Rectal smooth muscle tissue (tissue), 1 donor: ENCODE measurements around the gene TMEM134.

Experiments
- H3K27ac ChIP-seq: one replicate; pipeline ENCODE4 v1.7.0; 2013; ENCODE audit warnings: low read depth, low read length, inconsistent platforms
- H3K27me3 ChIP-seq: one replicate; pipeline ENCODE4 v1.7.0; 2013; ENCODE audit warnings: low read length; ENCODE audit not compliant: control insufficient read depth, insufficient read depth
- H3K36me3 ChIP-seq: one replicate; pipeline ENCODE4 v1.7.0; 2013; ENCODE audit warnings: low read length; ENCODE audit not compliant: control insufficient read depth, insufficient read depth
- H3K4me1 ChIP-seq: one replicate; pipeline ENCODE4 v1.7.0; 2013; ENCODE audit warnings: low read length; ENCODE audit not compliant: control insufficient read depth, insufficient read depth
- H3K4me3 ChIP-seq: one replicate; pipeline ENCODE4 v1.7.0; 2013; ENCODE audit warnings: low read length
- H3K9ac ChIP-seq: one replicate; pipeline ENCODE4 v1.7.0; 2013; ENCODE audit warnings: low read length

The TMEM134 gene

DNA sequence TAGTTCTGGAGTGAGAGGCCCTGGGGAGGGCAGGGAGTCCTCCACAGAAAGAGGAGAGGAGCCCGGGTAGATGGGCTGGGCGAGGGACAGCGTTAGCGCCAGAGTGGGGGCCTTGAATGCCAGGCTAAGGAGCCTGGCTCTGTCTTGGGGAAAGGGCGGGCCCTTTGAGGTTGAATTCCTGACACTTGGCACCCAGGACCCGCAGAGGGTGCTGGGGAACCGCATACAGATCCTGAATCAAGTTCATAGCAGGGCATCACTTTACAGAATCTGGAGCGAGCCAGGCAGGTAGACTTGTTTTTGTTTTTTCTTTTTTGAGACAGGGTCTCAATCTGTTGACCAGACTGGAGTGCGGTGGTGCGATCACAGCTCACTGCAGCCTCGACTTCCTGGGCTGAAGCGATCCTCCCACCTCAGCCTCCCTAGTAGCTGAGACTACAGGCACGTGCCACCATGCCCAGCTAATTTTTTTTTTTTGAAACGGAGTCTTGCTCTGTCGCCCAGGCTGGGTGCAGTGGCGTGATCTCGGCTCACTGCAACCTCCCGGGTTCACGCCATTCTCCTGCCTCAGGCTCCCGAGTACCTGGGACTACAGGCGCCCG, 47.5 kb downstream of the TMEM134 start:
- H3K4me1 ChIP-seq, result peaks cover 3% of the 10 kb centered on the region
- H3K9ac ChIP-seq, result no peak overlapping the region
- H3K36me3 ChIP-seq, result no peaks in the 10 kb centered on the region
- H3K27me3 ChIP-seq, result no peaks in the 10 kb centered on the region
- H3K4me3 ChIP-seq, result peak overlapping the region; percentile 22
- peak overlapping the region; percentile 14 for H3K27ac ChIP-seq

GRCh38 chr11:67420646-67421429, 48.2 kb downstream of the TMEM134 start:
- peak overlapping the region; percentile 75 for H3K4me3 ChIP-seq
- H3K36me3 ChIP-seq, result no peaks in the 10 kb centered on the region
- H3K4me1 ChIP-seq, result peaks cover 3% of the 10 kb centered on the region
- peak overlapping the region; percentile 38 for H3K9ac ChIP-seq
- no peaks in the 10 kb centered on the region for H3K27me3 ChIP-seq
- peak overlapping the region; percentile 86 for H3K27ac ChIP-seq

DNA sequence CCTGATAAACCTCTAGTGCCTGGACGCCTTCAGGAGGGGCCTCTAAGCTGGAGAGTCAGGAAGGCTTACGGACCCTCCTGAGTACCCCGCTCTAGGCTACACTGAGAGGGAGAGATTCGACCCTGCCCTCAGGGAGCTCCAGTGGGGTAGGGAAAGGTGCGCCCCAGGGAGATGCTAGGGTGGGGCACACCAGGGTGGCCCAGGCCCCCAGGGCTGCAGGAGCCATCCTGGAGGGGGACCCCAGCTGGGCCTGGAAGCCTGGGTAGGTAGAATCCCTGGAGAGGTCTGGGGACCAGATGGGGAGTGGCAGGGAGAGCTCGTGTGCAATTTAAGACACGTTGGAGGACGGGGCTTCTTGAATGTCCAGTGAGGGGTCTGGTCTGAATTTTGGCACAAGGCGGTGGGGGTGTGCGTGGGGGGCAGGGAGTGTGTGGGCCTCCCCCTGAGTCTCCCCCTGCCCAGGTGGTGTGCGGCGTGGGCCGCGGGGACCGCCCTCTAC, 48.9 kb downstream of the TMEM134 start:
- H3K4me3 ChIP-seq, result peak overlapping the region; percentile 75
- H3K36me3 ChIP-seq, result no peaks in the 10 kb centered on the region
- H3K4me1 ChIP-seq, result peaks cover 3% of the 10 kb centered on the region
- H3K27me3 ChIP-seq, result no peaks in the 10 kb centered on the region
- peak overlapping the region; percentile 86 for H3K27ac ChIP-seq
- H3K9ac ChIP-seq, result peak overlapping the region; percentile 38

DNA sequence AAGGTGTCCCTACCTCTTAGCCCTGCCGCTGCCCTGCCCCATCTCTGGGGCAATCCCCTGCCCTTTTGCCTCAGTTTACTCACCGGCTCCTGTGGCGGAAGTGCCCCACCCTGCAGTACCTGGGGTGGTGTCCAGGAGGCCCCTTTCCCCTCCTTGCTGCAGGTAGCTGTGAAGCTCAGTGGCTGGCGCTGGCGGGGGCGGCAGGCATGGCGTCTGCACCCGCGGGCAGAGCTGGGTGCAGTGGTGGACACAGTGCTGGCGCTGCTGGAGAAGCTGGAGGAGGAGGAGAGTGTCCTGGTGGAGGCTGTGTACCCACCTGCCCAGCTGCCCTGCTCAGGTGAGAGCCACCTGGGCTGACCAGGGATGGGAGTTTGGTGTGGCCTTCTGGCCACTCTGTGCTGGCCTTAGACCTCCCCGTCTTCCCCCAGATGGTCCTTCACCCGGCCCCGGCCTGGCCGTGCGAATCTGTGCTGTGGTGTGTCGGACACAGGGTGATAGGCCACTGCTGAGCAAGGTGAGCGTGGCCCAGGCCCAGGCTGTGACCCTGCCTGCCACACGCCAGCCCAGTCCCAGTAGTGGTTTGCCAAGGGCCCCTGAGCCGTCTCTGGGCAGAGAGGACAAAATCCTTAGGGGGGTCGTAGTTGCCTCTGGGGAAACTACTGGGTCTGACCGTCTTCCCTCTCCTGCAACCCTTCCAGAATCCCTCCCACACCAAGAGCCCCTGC, 49.6 kb downstream of the TMEM134 start:
- peaks cover 3% of the 10 kb centered on the region for H3K4me1 ChIP-seq

GRCh38 chr11:67418476-67419281, 50.4 kb downstream of the TMEM134 start:
- H3K27me3 ChIP-seq, result no peaks in the 10 kb centered on the region
- no peak overlapping the region for H3K9ac ChIP-seq
- H3K27ac ChIP-seq, result no peak overlapping the region
- peak overlapping the region; percentile 21 for H3K4me3 ChIP-seq
- H3K36me3 ChIP-seq, result no peaks in the 10 kb centered on the region
- peaks cover 3% of the 10 kb centered on the region for H3K4me1 ChIP-seq

More for the DNA sequence above, 49.6 kb downstream of the TMEM134 start:
- Histone ChIP-seq H3K27ac (no peak overlapping the region), H3K36me3 (no peaks in the 10 kb centered on the region), H3K27me3 (no peaks in the 10 kb centered on the region), H3K9ac (no peak overlapping the region), H3K4me3 (peak overlapping the region; percentile 75)

- H3K4me1 ChIP-seq, result peaks cover 3% of the 10 kb centered on the region
- H3K36me3 ChIP-seq, result no peaks in the 10 kb centered on the region
- no peak overlapping the region for H3K27ac ChIP-seq
- H3K27me3 ChIP-seq, result no peaks in the 10 kb centered on the region
- no peak overlapping the region for H3K4me3 ChIP-seq
- H3K9ac ChIP-seq, result no peak overlapping the region
Observed at GRCh38 chr11:67417425-67417824, 51.6 kb downstream of the TMEM134 start.

DNA sequence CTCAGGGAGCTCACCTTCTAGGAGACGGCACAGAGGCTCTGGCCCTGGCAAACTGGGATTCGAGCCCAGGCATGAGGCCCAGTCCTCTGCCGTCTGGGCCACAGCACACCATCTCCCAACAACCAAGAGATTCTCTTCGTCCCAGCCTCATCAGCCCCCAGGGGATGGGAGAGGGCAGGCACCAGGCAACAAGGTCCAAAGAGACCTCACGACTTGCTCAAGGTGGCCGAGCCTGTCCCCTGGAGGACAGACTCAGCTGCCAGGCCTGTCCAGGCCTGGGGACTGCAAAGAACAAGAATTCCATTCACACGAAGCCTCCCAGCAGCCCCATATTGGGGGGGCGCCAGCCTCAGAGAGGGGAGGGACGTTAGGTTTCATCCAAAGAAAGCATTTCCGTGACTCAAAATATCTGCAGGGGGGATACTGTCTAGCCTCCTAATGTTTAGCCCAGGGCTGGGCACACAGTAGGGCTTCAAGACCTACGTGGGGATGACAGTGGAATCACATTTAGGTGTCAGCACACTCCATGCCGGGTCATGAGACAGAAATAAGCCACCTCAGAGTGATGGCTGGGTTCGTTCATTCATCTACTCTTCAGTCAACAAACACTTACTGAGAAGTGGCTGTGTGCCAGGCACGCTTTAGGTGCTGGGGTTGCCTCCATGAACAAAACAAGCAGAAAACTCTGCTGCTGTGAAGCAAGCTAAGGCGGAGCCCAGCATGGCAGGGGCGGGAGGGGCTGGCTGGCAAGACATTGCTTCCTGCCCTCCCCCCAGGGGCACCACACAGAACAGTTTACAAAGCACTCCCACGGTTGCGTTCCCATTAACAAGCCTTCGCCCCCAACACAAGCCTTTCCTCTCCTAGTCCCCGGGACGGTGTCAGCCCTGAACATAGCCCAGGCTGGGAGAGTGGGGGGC, 52.4 kb downstream of the TMEM134 start:
- no peak overlapping the region for H3K4me3 ChIP-seq
- no peaks in the 10 kb centered on the region for H3K27me3 ChIP-seq
- no peak overlapping the region for H3K9ac ChIP-seq
- H3K27ac ChIP-seq, result no peak overlapping the region
- H3K36me3 ChIP-seq, result no peaks in the 10 kb centered on the region
- H3K4me1 ChIP-seq, result peaks cover 3% of the 10 kb centered on the region

GRCh38 chr11:67415501-67416304, 53.3 kb downstream of the TMEM134 start, which contains the start of gene CARNS1:
CARNS1 (plus strand) TSS chr11:67415678; CDS start chr11:67416200, 522 bp downstream.
- Histone ChIP-seq H3K9ac (no peak within 1 kb of the TSS), H3K36me3 (no peaks in the 10 kb centered on the region), H3K27me3 (peaks cover 7% of the 10 kb centered on the region), H3K4me3 (peak within 1 kb of the TSS; percentile 50), H3K27ac (no peak within 1 kb of the TSS), H3K4me1 (peaks cover 3% of the 10 kb centered on the region)

DNA sequence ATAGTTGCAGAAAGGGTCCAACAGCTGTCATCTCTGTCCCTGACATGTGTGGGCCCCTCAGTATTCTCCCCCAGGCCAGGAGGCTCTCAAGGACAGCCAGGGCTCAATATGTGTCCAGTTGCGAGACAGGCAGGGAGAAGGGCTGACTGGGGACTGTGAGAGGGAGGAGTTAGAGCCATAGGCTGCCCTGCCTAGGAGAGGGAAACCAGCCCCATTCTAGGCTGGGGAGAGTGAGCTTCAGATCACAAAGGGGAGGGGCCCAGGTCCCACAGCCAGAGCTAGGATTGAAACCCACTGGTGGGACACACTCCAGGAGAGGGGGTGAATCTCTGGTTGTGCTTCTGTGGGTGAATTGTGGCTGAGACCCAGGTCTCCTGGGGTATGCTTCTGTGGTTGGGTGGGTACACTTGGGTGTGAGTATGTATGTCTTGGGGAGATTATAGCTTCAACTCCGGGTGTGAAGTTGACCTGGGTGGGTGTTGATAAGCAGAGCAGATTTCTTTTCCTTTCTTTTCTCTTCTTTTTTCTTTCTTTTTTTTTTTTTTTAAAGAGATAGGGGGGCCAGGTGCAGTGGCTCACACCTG, 55.7 kb downstream of the TMEM134 start:
- H3K4me1 ChIP-seq, result no peaks in the 10 kb centered on the region
- no peaks in the 10 kb centered on the region for H3K36me3 ChIP-seq
- no peak overlapping the region for H3K27ac ChIP-seq
- no peak overlapping the region for H3K9ac ChIP-seq
- H3K27me3 ChIP-seq, result peaks cover 16% of the 10 kb centered on the region
- H3K4me3 ChIP-seq, result no peak overlapping the region

DNA sequence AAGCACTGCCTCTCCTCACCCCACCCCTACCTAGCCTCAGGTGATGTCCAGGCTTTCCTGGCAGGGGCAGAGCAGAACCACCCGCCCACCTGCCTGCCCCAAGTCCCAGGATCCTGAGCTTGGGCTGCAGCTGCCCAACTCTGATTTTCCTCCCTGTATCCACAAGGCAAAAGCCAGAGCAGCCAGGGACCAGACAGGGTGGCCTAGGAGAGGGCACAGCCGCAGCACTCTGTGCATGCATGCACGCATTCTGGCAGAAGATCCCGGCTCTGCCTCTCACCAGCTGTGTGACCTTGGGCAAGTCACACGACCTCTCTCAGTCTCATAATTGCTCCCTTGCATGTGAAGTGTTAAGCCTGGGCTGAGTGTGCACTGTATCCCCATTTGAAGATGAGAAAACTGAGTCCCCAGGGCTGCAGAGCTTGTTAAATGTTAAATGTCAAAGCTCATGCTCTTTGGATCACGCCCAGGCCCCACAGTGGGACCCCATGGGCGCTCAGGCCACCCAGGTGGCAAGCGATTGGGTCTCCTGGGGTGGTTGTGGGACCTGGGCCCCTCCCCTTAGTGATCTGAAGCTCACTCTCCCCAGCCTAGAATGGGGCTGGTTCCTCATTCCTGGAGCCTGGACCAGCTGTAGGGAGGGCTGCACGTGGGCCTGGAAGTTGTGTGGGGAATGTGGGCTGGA, 56.4 kb downstream of the TMEM134 start:
- Histone ChIP-seq H3K4me3 (no peak overlapping the region), H3K4me1 (no peaks in the 10 kb centered on the region), H3K27ac (no peak overlapping the region), H3K36me3 (no peaks in the 10 kb centered on the region), H3K27me3 (peaks cover 16% of the 10 kb centered on the region), H3K9ac (no peak overlapping the region)
